Activated T-helper 17 cell treated with anti-CD3 and anti-CD28 coated beads, Interleukin-2, amount 50 U/mL, for 72 hours (primary cell): ENCODE measurements around the gene PSMA5. TPM values are rescaled to one million over a fixed set of nuclear protein-coding genes. Genes with fewer than 3 reads are reported as not detected.

Experiments used
- ATAC-seq: fragments of 150-1000 bp; cut with Tn5 transposase; replicated peaks from 2 replicates; pipeline ENCODE4 v1.10.0; 2021; ENCODE audit warnings: mild to moderate bottlenecking, moderate library complexity
- H3K27ac Mint-ChIP-seq: one replicate; pipeline ENCODE4 v1.8.0; 2022; ENCODE audit warnings: mixed read lengths
- H3K27me3 Mint-ChIP-seq: one replicate; pipeline ENCODE4 v1.8.0; 2022; ENCODE audit warnings: mixed read lengths
- H3K36me3 Mint-ChIP-seq: one replicate; pipeline ENCODE4 v1.8.0; 2022; ENCODE audit warnings: low read depth, mild to moderate bottlenecking, mixed read lengths
- H3K4me1 Mint-ChIP-seq: one replicate; pipeline ENCODE4 v1.8.0; 2022; ENCODE audit warnings: mixed read lengths
- H3K4me3 Mint-ChIP-seq: one replicate; pipeline ENCODE4 v1.8.0; 2022; ENCODE audit warnings: mild to moderate bottlenecking, mixed read lengths
- H3K9me3 Mint-ChIP-seq: one replicate; pipeline ENCODE4 v1.8.0; 2022; ENCODE audit warnings: mixed read lengths
- total RNA-seq, 2 donors: library from RNA; stranded (reverse); gene quantifications; one replicate each; pipeline ENCODE4 v1.2.3, GENCODE V29; 2022

Gene PSMA5
- total RNA-seq, 2 donors from 2014 or later: 106 to 198 TPM

DNA sequence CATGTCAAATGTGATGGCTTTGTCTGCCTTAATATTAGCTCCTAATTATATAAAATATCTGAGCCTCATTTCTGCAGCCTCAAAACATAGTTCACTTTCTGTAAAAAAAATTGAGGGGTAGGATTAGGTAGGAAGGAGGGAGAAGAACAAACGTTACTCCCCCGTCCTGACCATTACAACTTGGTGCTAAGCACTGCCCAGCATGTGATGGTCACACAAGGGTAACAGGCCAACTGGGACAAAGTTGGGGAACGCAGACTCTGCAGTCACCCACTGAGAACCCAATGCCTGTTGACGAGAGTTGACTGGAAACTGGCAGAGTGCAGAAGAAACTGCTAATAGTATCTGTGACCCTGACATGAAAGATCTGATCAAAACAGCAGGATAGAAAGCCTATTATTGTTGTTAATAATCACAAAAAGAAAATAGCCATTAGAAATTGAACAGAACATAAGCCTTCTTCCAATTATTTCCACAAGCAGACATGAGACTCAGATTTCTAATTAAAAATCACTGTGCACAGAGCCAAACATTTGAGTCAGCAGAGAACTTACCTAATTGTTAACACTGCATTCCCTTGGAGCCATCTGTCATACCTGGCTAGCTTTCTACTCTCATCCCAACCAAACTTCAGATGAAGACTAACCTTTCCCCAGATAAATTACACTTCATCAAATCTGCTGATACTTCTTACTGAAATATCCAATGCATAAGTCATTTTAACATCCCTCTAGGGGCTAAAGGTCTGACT is 34.0 kb downstream of the PSMA5 start:
- Mint-ChIP-seq H3K4me3 (no peak overlapping the region), H3K4me1 (peaks cover 4% of the 10 kb centered on the region), H3K36me3 (peaks cover 5% of the 10 kb centered on the region), H3K27me3 (peaks cover 50% of the 10 kb centered on the region), H3K27ac (no peak overlapping the region), H3K9me3 (no peaks in the 10 kb centered on the region)
- ATAC-seq: no peak

DNA sequence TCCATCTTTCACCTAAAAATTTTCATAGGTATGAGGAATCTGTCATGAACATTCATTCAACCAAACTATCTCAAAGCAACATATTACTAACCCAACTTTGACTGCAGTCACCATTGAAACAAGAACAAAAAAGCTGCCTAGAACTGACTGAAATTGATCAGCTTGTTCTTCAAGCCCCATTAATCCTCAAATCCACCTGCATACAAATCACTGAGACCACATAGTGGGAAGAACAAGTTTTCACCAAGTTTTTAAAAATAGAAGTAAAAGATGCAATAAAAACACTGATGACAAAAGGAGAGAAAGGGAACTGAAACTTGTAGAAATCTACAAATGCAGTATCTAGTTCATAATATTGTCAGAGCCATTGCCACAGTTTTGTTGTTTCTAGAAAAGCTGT is 34.6 kb downstream of the PSMA5 start:
- peaks cover 5% of the 10 kb centered on the region for H3K36me3 Mint-ChIP-seq
- no peaks in the 10 kb centered on the region for H3K9me3 Mint-ChIP-seq
- H3K4me1 Mint-ChIP-seq: no peaks in the 10 kb centered on the region
- peak; percentile 59 for ATAC-seq
- H3K4me3 Mint-ChIP-seq: no peak overlapping the region
- peaks cover 44% of the 10 kb centered on the region for H3K27me3 Mint-ChIP-seq
- H3K27ac Mint-ChIP-seq: no peak overlapping the region

DNA sequence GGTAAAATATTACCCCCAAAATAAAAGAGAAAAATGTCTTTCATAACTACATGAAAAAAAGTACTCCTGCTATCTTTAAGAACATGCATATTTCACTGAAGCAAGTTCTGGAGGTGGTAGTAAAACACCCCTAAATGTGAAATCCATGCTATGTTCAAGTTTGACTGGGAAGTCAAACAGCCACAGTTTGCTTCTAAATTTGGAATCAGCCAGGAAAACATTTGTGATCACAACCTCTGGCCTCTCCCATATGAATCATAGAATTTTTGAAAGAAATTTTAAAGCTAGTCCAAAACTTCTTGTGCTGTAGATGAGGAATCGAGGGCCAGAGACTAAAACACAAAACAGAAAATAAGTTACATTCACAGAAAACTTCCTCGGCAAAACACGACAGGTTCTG is 35.1 kb downstream of the PSMA5 start:
- no peak for ATAC-seq
- Mint-ChIP-seq H3K27ac (no peak overlapping the region), H3K4me1 (no peaks in the 10 kb centered on the region)

DNA sequence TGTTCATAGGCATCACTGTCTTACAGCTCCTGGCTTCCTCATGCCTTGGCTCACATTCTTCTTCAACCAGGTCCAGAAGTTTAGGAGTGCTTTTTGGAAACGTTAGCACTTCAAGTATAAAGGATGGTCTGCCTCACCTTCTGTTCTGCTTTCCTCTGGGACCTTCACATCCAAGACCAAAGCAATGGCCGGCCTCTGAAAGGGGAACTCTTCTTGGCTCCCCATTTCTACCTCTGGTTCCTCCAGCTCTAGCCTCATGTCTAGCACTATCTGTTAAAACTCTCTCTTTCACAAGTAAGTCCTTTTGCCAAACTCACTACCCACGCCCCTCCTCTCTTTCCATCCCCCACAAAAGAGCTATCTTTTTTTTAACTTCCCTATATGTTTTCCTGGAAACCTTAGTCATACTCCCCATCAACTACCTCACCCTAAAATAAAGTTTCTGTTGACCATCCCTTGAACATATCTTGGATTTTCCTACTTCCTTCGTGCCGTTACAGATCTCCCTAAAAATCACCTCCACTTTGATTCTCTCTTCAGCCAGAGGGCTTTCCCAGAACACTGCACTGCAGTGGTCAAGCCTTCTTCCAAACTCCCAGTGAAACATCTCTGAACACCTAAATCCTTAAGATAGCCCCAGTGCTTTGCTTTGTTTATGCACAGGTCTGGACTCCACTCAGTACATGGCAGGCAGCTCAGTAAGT is 36.5 kb downstream of the PSMA5 start:
- Mint-ChIP-seq H3K4me1 (no peaks in the 10 kb centered on the region), H3K9me3 (no peaks in the 10 kb centered on the region), H3K27ac (no peak overlapping the region), H3K36me3 (no peaks in the 10 kb centered on the region), H3K27me3 (peaks cover 28% of the 10 kb centered on the region), H3K4me3 (no peak overlapping the region)
- ATAC-seq: no peak

More for the DNA sequence above, 35.1 kb downstream of the PSMA5 start:
- peaks cover 39% of the 10 kb centered on the region for H3K27me3 Mint-ChIP-seq
- H3K4me3 Mint-ChIP-seq: no peak overlapping the region
- no peaks in the 10 kb centered on the region for H3K9me3 Mint-ChIP-seq
- H3K36me3 Mint-ChIP-seq: peaks cover 5% of the 10 kb centered on the region

DNA sequence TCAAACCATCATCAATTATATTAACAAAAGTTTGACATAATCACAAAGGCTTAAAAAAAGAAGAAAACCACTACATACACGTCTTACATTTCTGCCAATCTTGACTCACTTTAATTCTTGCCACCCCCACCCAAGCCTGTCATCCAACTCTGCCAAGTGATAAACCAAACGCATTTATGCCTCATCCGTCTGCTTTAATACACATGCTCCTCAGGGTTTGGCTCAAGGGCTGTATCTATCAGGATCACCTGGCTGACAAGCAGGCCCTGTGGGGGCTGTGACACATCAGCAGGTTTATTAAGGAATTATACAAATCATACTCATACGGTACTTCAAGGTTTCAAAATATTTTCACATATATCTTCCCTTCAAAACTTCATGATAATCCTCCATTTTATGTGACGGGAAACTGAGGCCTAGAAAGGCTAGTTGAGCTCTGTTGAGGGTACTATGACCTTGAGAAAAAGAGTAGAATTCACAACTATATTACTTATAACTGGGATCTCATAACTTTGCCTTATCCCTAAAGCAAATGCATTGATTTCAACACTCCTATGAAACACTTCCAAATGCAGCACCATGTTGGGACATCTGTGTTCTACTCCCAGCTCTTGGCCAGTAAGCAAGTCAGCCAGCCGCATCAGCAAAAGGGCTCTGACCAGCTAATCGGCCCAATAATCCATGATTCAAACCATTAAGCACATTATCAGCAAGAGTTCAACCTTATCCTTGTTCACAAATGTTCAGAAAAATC is 37.2 kb downstream of the PSMA5 start:
- H3K4me1 Mint-ChIP-seq: no peaks in the 10 kb centered on the region
- no peaks in the 10 kb centered on the region for H3K9me3 Mint-ChIP-seq
- H3K36me3 Mint-ChIP-seq: no peaks in the 10 kb centered on the region
- H3K27ac Mint-ChIP-seq: no peak overlapping the region
- ATAC-seq: no peak
- peaks cover 24% of the 10 kb centered on the region for H3K27me3 Mint-ChIP-seq
- H3K4me3 Mint-ChIP-seq: no peak overlapping the region

DNA sequence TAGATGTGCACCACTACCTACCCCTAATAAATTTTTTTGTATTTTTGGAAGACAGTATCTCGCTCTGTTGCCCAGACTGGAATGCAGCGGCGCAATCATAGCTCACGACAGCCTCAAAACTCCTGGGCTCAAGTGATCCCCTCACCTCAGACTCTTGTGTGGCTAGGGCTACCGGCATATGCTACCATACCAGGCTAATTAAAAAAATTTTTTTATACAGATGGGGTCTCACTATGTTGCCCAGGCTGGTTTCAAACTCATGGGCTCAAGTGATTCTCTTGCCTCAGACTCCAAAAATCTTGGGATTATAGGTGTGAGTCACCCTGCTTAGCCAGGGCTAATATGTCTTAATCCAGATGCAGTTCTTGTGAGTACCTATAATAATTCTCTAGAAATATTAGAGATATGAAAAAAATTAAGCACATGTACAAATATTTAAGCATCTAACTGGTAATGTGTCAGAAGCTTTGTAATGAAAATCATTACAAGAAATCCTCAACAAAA is 38.0 kb downstream of the PSMA5 start:
- no peak overlapping the region for H3K4me3 Mint-ChIP-seq
- no peaks in the 10 kb centered on the region for H3K4me1 Mint-ChIP-seq
- no peak overlapping the region for H3K27ac Mint-ChIP-seq
- no peaks in the 10 kb centered on the region for H3K9me3 Mint-ChIP-seq
- no peak for ATAC-seq
- no peaks in the 10 kb centered on the region for H3K36me3 Mint-ChIP-seq
- H3K27me3 Mint-ChIP-seq: peaks cover 24% of the 10 kb centered on the region

DNA sequence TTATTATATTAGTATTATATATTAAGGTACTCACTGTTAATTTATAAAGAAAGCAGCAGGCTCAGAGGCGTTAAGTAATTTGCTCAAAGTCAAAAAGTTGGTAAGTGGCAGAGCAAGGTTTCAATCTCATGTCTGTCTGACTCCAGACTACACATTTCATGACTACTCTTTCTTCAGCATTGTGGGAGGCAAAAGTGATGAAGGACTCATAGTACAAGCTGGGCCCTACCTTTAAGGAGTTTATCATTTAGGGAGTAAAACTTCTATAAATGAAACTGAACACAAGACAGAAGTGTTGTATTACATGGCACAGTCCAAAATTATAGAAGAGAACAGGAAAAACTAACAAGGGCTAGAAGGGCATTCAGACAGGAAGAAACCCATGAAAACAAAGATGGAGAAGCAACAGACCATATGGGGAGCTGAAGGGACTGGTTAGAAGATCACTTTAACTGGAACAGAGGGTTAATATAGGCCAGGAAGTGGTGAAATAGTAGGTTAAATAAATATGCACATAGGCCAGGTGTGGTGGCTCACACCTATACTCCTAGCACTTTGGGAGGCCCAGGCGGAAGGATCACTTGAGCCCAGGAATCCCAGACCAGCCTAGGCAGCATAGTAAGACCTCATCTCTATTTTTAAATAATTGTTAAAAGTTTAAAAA is 40.1 kb downstream of the PSMA5 start:
- ATAC-seq: peak; percentile 67
- Mint-ChIP-seq H3K36me3 (no peaks in the 10 kb centered on the region), H3K4me1 (no peaks in the 10 kb centered on the region), H3K27ac (no peak overlapping the region), H3K9me3 (no peaks in the 10 kb centered on the region), H3K4me3 (no peak overlapping the region), H3K27me3 (peaks cover 15% of the 10 kb centered on the region)

DNA sequence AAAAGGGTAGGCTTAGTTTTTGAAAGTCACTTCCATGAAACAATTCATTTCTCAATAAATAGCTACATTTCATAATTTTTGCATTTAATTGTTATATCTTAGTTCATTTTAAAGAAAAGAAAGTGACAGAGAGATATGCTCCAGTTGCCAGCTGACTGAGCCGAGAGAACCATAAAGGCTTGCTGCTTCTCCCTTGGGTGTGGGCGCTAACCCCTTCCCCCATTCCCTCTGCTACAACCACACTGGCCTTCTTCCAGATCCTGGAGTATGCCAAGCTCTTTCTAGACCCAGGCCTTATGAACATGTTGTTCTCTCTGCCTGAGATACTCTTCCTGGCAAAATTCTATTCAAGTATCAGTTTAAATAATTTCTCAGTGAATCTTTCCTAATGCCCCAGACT is 40.8 kb downstream of the PSMA5 start:
- H3K27me3 Mint-ChIP-seq: peaks cover 12% of the 10 kb centered on the region
- H3K36me3 Mint-ChIP-seq: no peaks in the 10 kb centered on the region

DNA sequence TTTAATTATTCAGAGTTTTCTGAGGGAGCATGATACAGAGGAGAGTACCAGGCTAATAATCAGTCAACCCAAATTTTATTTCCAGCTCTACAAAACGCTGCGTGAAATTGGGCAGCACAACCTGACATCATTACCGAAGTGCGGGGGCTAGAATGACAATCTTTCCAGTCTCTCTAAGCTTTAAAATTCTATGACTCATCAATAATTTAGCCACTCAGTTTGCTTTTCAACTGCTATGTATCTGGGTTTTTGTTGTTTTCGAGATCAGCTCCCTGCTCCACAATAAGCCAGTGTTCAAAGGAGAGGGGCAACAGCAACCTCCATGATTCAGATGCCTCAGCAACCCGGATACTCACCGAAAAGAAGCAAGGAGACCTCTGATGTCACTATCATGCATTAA is 42.4 kb downstream of the PSMA5 start:
- H3K4me1 Mint-ChIP-seq: no peaks in the 10 kb centered on the region
- no peak for ATAC-seq
- H3K4me3 Mint-ChIP-seq: no peak overlapping the region
- H3K27me3 Mint-ChIP-seq: peaks cover 2% of the 10 kb centered on the region
- H3K27ac Mint-ChIP-seq: no peak overlapping the region
- H3K36me3 Mint-ChIP-seq: no peaks in the 10 kb centered on the region
- no peaks in the 10 kb centered on the region for H3K9me3 Mint-ChIP-seq

More for the DNA sequence above, 40.8 kb downstream of the PSMA5 start:
- no peak for ATAC-seq
- no peak overlapping the region for H3K4me3 Mint-ChIP-seq
- no peaks in the 10 kb centered on the region for H3K9me3 Mint-ChIP-seq
- no peaks in the 10 kb centered on the region for H3K4me1 Mint-ChIP-seq
- no peak overlapping the region for H3K27ac Mint-ChIP-seq

DNA sequence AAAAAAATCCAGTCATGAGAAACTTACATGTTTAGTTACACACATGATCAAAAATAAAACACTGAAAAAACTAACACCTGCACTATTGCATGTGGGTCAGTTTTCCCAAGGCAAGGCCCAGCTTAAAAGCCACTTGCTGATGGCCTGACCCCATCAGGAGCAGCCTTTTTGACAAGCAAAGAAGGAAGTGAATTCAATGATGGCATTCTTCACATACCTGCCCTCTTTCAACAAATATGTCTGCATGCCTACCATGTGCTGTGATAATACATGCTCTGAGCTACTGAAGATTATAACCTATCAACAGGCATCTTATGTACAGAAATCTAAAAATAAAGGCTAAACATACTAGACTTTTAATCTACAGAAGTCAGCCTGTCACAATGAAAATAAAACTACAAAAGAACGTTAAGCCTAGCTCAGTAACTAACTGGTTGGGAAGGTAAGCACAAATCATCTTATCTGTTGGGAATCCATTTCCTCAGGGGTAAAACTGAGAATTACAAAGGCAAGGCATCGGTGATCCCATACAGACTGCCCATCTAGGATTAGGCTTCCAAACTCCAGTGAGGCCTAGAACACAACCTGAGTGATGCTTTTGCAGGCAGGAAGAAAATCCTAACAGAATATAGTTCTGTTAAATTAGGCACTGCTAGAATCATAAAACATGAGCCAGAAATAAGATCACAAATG is 43.0 kb downstream of the PSMA5 start:
- H3K36me3 Mint-ChIP-seq: no peaks in the 10 kb centered on the region
- H3K27ac Mint-ChIP-seq: no peak overlapping the region
- no peak overlapping the region for H3K4me3 Mint-ChIP-seq
- H3K27me3 Mint-ChIP-seq: no peaks in the 10 kb centered on the region
- no peaks in the 10 kb centered on the region for H3K9me3 Mint-ChIP-seq
- no peaks in the 10 kb centered on the region for H3K4me1 Mint-ChIP-seq
- ATAC-seq: no peak

DNA sequence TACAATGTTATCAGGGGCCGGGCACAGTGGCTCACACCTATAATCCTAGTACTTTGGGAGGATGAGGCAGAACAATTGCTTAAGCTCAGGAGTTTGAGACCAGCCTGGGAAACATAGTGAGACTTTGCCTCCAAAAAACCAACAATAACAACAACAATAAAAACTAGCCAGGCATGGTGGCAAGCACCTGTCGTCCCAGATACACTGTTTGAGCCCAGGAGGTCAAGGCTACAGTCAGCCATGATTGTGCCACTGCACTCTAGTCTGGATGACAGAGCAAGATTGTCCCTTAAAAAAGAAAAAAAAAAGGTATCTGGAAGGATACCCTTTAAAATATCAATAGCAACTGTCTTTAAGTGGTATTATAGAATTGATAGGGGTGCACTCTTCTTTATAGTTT is 44.7 kb downstream of the PSMA5 start:
- no peaks in the 10 kb centered on the region for H3K9me3 Mint-ChIP-seq

DNA sequence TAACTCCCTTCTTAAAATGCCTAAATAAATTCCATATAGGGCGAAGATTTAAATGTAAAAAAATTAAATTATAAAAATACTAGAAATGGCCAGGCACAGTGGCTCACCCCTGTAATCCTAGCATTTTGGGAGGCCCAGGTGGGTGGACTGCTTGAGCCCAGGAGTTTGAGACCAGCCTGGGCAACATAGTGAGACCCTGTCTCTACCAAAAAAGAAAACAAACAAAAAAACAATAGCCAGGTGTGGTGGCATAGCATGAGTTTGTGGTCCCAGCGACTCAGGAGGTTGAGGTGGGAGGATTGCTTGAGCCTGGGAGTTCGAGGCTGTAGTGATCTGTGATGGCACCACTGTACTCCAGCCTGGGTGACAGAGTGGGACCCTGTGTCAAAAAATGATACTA is 46.3 kb downstream of the PSMA5 start:
- no peak overlapping the region for H3K4me3 Mint-ChIP-seq
- H3K9me3 Mint-ChIP-seq: no peaks in the 10 kb centered on the region
- H3K36me3 Mint-ChIP-seq: no peaks in the 10 kb centered on the region
- H3K27me3 Mint-ChIP-seq: no peaks in the 10 kb centered on the region
- no peak for ATAC-seq
- H3K4me1 Mint-ChIP-seq: no peaks in the 10 kb centered on the region
- H3K27ac Mint-ChIP-seq: no peak overlapping the region

More for the DNA sequence above, 44.7 kb downstream of the PSMA5 start:
- Mint-ChIP-seq H3K4me1 (no peaks in the 10 kb centered on the region), H3K4me3 (no peak overlapping the region), H3K27ac (no peak overlapping the region), H3K27me3 (no peaks in the 10 kb centered on the region), H3K36me3 (no peaks in the 10 kb centered on the region)
- ATAC-seq: no peak

DNA sequence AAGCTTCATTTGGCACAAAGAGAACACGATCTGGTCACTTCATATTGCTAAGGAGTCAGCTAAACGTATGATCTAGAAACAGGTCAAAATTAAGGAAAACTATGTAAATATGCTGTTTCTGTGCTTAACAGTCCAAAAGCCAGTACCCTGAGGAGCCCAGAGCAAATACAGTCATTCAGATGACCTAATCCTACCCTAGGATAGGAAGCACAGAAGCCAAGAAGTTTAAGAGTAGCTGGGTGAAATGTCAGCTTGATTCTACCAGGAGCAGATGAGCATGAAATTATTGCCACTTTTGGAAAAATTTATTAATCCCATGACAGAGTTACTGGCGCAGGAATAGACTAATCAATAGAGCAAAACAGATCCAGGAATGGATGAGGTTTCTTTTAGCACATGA is 46.8 kb downstream of the PSMA5 start:
- no peak overlapping the region for H3K4me3 Mint-ChIP-seq
- H3K4me1 Mint-ChIP-seq: no peaks in the 10 kb centered on the region
- H3K27me3 Mint-ChIP-seq: no peaks in the 10 kb centered on the region
- H3K27ac Mint-ChIP-seq: no peak overlapping the region
- H3K36me3 Mint-ChIP-seq: no peaks in the 10 kb centered on the region
- H3K9me3 Mint-ChIP-seq: no peaks in the 10 kb centered on the region
- ATAC-seq: no peak

DNA sequence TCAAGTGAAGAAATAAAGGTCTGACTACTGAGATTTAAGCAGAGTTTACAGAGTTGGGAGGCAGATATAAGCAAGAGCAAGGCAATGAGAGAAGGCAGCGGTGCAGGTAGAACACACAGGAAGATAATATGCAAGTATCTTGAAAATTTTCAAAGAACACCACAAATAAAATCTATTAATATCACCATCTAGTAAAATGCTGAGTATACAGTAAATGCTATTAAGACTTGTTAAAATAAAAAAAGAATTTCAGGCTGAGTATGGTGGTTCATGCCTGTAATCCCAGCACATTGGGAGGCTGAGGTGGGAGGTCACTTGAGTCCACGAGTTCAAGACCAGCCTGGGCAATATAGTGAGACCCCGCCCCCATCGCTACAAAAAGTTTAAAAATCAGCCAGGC is 48.5 kb downstream of the PSMA5 start:
- H3K27me3 Mint-ChIP-seq: peaks cover 4% of the 10 kb centered on the region
- peaks cover 4% of the 10 kb centered on the region for H3K4me1 Mint-ChIP-seq
- no peak overlapping the region for H3K4me3 Mint-ChIP-seq
- ATAC-seq: no peak
- H3K9me3 Mint-ChIP-seq: no peaks in the 10 kb centered on the region
- no peaks in the 10 kb centered on the region for H3K36me3 Mint-ChIP-seq
- H3K27ac Mint-ChIP-seq: no peak overlapping the region
